ENCODE data around the gene AKNA. TPM values are rescaled to one million over a fixed set of nuclear protein-coding genes. Genes with fewer than 3 reads are reported as not detected.

Gene AKNA
- total RNA-seq, 4 donors from 2014 or later: 10.5 to 27.1 (median 14.4) TPM

GRCh38 chr9:114411452-114411851 is 23.7 kb upstream of the AKNA start:
- no peak for DNase-seq (ENCODE audit: low spot score in 2 of 2)
- Histone ChIP-seq H3K9me3 (no peaks in the 10 kb centered on the region), H3K27me3 (no peaks in the 10 kb centered on the region), H3K27ac (no peak overlapping the region), H3K36me3 (no peaks in the 10 kb centered on the region), H3K4me1 (peaks cover 5% of the 10 kb centered on the region), H3K4me3 (no peak overlapping the region)
- 90% methylated on average over 5 of the region's 6 CpGs for WGBS
- TF ChIP-seq EP300 (IDR thresholded peaks at IDR 0.05): no peak
- TF ChIP-seq POLR2AphosphoS5 (IDR thresholded peaks at IDR 0.05): no peak
- TF ChIP-seq CTCF (IDR thresholded peaks at IDR 0.05): no peak
- TF ChIP-seq POLR2A (IDR thresholded peaks at IDR 0.05): no peak

DNA sequence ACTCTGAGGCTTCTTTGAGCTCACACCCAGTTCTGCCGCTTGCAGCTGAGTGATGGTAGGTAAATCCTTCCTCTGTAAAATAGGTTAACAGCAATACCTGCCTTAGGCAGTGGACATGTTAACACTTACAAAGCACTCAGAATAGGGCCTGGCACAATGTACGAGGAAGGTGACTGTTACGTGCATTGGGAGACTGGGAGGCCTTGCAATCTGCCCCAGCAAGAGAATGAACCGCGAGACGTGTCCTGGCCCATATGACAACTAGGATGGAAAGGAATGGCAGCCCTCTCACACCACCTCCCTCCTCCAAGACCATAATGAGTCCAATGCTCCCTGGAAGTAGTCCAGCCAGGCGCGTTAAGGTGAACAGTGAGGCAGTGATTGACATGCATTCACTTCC is 23.1 kb upstream of the AKNA start:
- no peaks in the 10 kb centered on the region for H3K36me3 ChIP-seq
- no peak overlapping the region for H3K4me3 ChIP-seq
- 65% methylated on average over 8 of the region's 8 CpGs for WGBS
- H3K27ac ChIP-seq: no peak overlapping the region
- no peaks in the 10 kb centered on the region for H3K9me3 ChIP-seq
- no peak for TF ChIP-seq EP300 (IDR thresholded peaks at IDR 0.05)
- no peak for TF ChIP-seq POLR2A (IDR thresholded peaks at IDR 0.05)
- no peak for TF ChIP-seq CTCF (IDR thresholded peaks at IDR 0.05)
- TF ChIP-seq POLR2AphosphoS5 (IDR thresholded peaks at IDR 0.05): no peak
- no peak for DNase-seq (ENCODE audit: low spot score in 2 of 2)
- H3K27me3 ChIP-seq: no peaks in the 10 kb centered on the region
- peaks cover 5% of the 10 kb centered on the region for H3K4me1 ChIP-seq

DNA sequence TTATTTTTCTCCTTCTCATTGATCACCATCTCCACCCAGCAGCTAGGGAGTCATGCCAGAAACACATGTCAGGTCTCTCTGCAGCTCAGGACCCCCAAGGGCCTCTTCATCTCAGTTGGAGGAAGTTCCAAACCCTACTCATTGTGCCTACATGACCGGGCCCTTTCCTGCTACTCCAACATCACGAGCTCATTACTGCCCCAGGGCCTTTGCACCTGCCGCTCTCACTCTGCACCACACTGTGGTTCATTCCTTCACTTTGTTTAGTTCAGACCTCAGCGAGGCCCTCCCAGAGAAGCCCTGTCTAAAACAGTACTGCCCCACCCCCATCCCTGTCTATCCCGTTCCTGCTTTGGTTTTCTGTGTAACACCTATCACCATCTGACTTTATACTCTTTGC is 22.1 kb upstream of the AKNA start:
- no peaks in the 10 kb centered on the region for H3K36me3 ChIP-seq
- H3K9me3 ChIP-seq: no peaks in the 10 kb centered on the region
- H3K4me3 ChIP-seq: no peak overlapping the region
- TF ChIP-seq POLR2AphosphoS5 (IDR thresholded peaks at IDR 0.05) (no peak), EP300 (IDR thresholded peaks at IDR 0.05) (no peak), CTCF (IDR thresholded peaks at IDR 0.05) (no peak), POLR2A (IDR thresholded peaks at IDR 0.05) (no peak)
- WGBS: 69% methylated on average over 5 of the region's 5 CpGs
- no peak for DNase-seq (ENCODE audit: low spot score in 2 of 2)
- no peak overlapping the region for H3K27ac ChIP-seq
- no peaks in the 10 kb centered on the region for H3K27me3 ChIP-seq
- peaks cover 5% of the 10 kb centered on the region for H3K4me1 ChIP-seq

DNA sequence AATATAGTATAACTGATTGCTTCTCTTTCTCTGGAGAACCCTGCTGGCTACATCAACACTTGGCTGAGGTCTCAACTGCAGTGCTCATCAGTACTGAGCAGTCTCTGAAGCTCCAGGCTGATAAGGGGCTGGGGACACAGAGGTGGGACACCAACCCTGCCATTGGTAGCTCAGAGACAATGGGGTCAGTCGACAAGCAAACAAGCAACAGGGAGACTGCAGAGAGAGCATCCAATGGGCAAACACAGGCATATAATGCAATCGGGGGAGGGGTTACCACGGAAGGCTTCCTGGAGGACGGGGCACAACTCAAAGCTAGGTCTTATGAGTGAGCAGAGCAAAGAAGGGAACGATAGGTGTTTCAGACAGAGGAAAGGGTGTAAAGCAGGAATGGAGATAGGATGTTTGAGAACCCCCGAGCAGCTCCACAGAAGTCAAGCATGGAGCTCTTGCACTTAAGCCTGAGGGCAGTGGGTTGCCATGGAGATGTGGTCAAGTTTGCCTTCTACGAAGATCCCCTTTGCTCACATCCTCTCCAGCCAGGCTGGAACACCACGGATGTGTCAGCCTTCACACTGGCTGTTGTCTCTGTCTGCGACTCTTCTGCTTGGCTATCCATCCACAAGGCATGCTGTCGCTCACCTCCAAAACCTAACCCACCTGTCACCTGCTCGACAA is 21.5 kb upstream of the AKNA start:
- Histone ChIP-seq H3K36me3 (no peaks in the 10 kb centered on the region), H3K9me3 (no peaks in the 10 kb centered on the region), H3K4me1 (peaks cover 5% of the 10 kb centered on the region), H3K4me3 (no peak overlapping the region), H3K27me3 (no peaks in the 10 kb centered on the region), H3K27ac (no peak overlapping the region)
- WGBS: 75% methylated on average over 11 of the region's 11 CpGs
- no peak for DNase-seq (ENCODE audit: low spot score in 2 of 2)
- TF ChIP-seq POLR2AphosphoS5 (IDR thresholded peaks at IDR 0.05) (no peak), POLR2A (IDR thresholded peaks at IDR 0.05) (no peak), CTCF (IDR thresholded peaks at IDR 0.05) (no peak), EP300 (IDR thresholded peaks at IDR 0.05) (no peak)

DNA sequence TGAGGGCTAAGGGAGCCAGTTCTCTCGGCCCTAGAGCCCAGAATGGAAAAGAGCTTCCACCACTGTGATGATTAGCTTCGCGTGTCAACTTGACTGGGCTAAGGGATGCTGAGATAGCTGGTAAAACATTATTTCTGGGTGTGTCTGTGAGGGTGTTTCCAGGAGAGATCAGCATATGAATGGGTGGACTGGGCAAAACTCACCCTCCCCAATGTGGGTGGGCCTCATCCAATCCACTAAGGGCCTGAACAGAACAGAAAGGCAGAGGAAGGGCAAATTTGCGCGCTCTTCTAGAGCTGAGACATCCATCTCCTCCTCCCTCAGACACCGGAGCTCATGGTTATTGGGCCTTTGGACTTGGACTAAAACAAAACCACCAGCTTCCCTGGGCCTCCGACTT is 20.9 kb upstream of the AKNA start:
- peaks cover 2% of the 10 kb centered on the region for H3K36me3 ChIP-seq
- H3K9me3 ChIP-seq: no peaks in the 10 kb centered on the region
- no peak for TF ChIP-seq POLR2A (IDR thresholded peaks at IDR 0.05)
- no peak overlapping the region for H3K4me3 ChIP-seq
- H3K4me1 ChIP-seq: peaks cover 5% of the 10 kb centered on the region
- no peak overlapping the region for H3K27ac ChIP-seq
- 85% methylated on average over 7 of the region's 7 CpGs for WGBS
- no peaks in the 10 kb centered on the region for H3K27me3 ChIP-seq
- DNase-seq (ENCODE audit: low spot score in 2 of 2): no peak

- WGBS: 96% methylated on average over 5 of the region's 5 CpGs
- Histone ChIP-seq H3K9me3 (no peaks in the 10 kb centered on the region), H3K4me1 (peaks cover 5% of the 10 kb centered on the region), H3K36me3 (peaks cover 2% of the 10 kb centered on the region), H3K27me3 (no peaks in the 10 kb centered on the region), H3K4me3 (no peak overlapping the region), H3K27ac (no peak overlapping the region)
- no peak for TF ChIP-seq EP300 (IDR thresholded peaks at IDR 0.05)
- no peak for TF ChIP-seq CTCF (IDR thresholded peaks at IDR 0.05)
- no peak for TF ChIP-seq POLR2AphosphoS5 (IDR thresholded peaks at IDR 0.05)
- TF ChIP-seq POLR2A (IDR thresholded peaks at IDR 0.05): no peak
- DNase-seq (ENCODE audit: low spot score in 2 of 2): no peak
Observed at GRCh38 chr9:114407889-114408288, 20.1 kb upstream of the AKNA start.
